RWPE1 (cell line): ENCODE measurements around the gene MTMR3.

ENCODE experiments used
- CTCF ChIA-PET: fragments of 350-600 bp; sonication (Branson Sonifier 250); formaldehyde crosslinking; extraction: SDS; loops from one replicate; lab custom pipeline; 2021; lab: Yijun Ruan, JAX
- POLR2A ChIA-PET: fragments of 400-600 bp; formaldehyde crosslinking; extraction: SDS; loops from one replicate; lab custom pipeline; 2020; ENCODE audit warnings: antibody characterized with exemption; ENCODE audit not compliant: low non-redundant PET; lab: Yijun Ruan, JAX
- DNase-seq: peaks from one replicate; pipeline ENCODE4 v3.0.0; 2012; ENCODE audit warnings: low spot score
- H3K27ac ChIP-seq: fragments of 450-650 bp; 2 replicates; pipeline ENCODE4 v1.5.1; 2017
- CTCF ChIP-seq: fragments of 450-650 bp; conservative IDR thresholded peaks from 2 replicates; pipeline ENCODE4 v1.5.1; 2017; ENCODE audit warnings: low read depth, mild to moderate bottlenecking

Gene MTMR3

GRCh38 chr22:30002861-30003486, 120.0 kb downstream of the MTMR3 start:
- POLR2A ChIA-PET: no interaction called here
- no peak for DNase-seq
- TF ChIP-seq CTCF: no peak
- CTCF ChIA-PET: interaction anchor here (0.6 to 0.7 kb wide), 2 partner anchors 269 to 398 kb away, joined by 3 to 5 read pairs; no protein-coding TSS in a partner anchor
- H3K27ac ChIP-seq: no peak overlapping the region

GRCh38 chr22:30004101-30004500, 121.1 kb downstream of the MTMR3 start:
- no peak for TF ChIP-seq CTCF
- ChIA-PET POLR2A (no interaction called here), CTCF (interaction anchor here (0.8 kb wide), 1 partner anchor 364 kb away, joined by 3 read pairs; no protein-coding TSS in a partner anchor)
- no peak for DNase-seq
- no peak overlapping the region for H3K27ac ChIP-seq

- ChIA-PET CTCF (interaction anchor here (0.6 to 1.3 kb wide), 11 partner anchors 8 to 368 kb away, joined by 3 to 7 read pairs (median 3); no protein-coding TSS in a partner anchor), POLR2A (no interaction called here)
- H3K27ac ChIP-seq: no peak overlapping the region
- TF ChIP-seq CTCF: no peak
- DNase-seq: no peak
These were observed 121.7 kb downstream of the MTMR3 start for GRCh38 chr22:30004694-30005093.

- POLR2A ChIA-PET: no interaction called here
- CTCF ChIA-PET: interaction anchor here (0.6 to 1.3 kb wide), 13 partner anchors 8 to 369 kb away, joined by 3 to 7 read pairs (median 3); no protein-coding TSS in a partner anchor
- peak; percentile 95 for TF ChIP-seq CTCF
- peak; percentile 38 for DNase-seq
- no peak overlapping the region for H3K27ac ChIP-seq
These were observed 122.4 kb downstream of the MTMR3 start for GRCh38 chr22:30005213-30005857.

GRCh38 chr22:30007361-30007760, 124.4 kb downstream of the MTMR3 start:
- CTCF ChIA-PET: interaction anchor here (0.5 kb wide), 1 partner anchor 369 kb away, joined by 3 read pairs; no protein-coding TSS in a partner anchor
- H3K27ac ChIP-seq: no peak overlapping the region
- TF ChIP-seq CTCF: no peak
- POLR2A ChIA-PET: no interaction called here
- no peak for DNase-seq

- ChIA-PET CTCF (no interaction called here), POLR2A (no interaction called here)
- DNase-seq: no peak
- no peak for TF ChIP-seq CTCF
- no peak overlapping the region for H3K27ac ChIP-seq
These were observed 125.4 kb downstream of the MTMR3 start for GRCh38 chr22:30008401-30008800.
